Muscle layer of colon (tissue), 2 donors: ENCODE measurements around the gene SEPHS2.
"Not testable (repeated sequence)": the region's sequence is repeated elsewhere in the genome, so short reads cannot be mapped to it uniquely, and the experiment has no call there.

ENCODE experiments used
- H3K27ac ChIP-seq: one replicate; pipeline ENCODE4 v1.7.0; 2013; ENCODE audit warnings: low read depth, mild to moderate bottlenecking, low read length, moderate library complexity
- H3K27me3 ChIP-seq, 2 donors: one replicate each; pipeline ENCODE4 v1.7.0; 2013; ENCODE audit warnings: low read length in 2 of 2, mild to moderate bottlenecking in 2 of 2; ENCODE audit not compliant: insufficient read depth in 2 of 2, control insufficient read depth in 1 of 2
- H3K36me3 ChIP-seq: one replicate; pipeline ENCODE4 v1.7.0; 2013; ENCODE audit warnings: mild to moderate bottlenecking, low read length; ENCODE audit not compliant: insufficient read depth
- H3K4me1 ChIP-seq: one replicate; pipeline ENCODE4 v1.7.0; 2013; ENCODE audit warnings: mild to moderate bottlenecking, low read length; ENCODE audit not compliant: insufficient read depth
- H3K4me3 ChIP-seq, 2 donors: one replicate each; pipeline ENCODE4 v1.7.0; 2013; ENCODE audit warnings: low read length in 2 of 2, low read depth in 1 of 2, mild to moderate bottlenecking in 1 of 2, moderate library complexity in 1 of 2
- H3K9ac ChIP-seq: one replicate; pipeline ENCODE4 v1.7.0; 2013; ENCODE audit warnings: low read length
- H3K9me3 ChIP-seq: one replicate; pipeline ENCODE4 v1.7.0; 2013; ENCODE audit warnings: mild to moderate bottlenecking, low read length
- donor health status: abdominal sarcoma.
- donor health status: Adenocarcinoma of cecum.

SEPHS2 gene

DNA sequence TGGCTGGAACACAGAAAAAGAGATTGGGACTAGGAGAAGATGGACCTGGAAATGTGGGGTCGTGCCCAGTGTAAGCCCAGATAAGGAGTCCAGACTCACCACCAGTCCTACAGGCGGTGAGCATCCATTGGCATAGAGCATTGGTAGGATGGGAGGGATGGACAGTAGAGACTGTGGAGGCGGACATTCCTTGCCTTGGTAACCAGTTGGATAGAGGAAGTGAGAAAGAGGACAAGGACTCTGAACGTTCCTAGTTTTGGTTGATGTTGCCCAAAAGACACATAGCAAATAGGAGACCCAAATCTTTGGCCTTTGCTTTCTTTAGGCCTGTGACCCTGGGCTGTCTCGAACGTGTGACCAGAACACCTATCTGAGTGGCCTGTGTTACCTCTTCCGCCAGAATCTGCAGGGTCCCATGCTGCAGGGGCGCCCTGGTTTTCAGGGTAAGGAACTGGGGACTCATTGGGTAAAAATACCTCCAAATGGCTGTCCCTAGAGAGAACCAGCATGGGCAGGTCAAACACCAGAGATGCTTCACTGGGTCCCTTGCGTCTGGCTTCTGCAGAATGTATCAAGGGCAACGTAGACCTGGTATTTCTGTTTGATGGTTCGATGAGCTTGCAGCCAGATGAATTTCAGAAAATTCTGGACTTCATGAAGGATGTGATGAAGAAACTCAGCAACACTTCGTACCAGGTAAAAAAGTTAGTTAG is 33.2 kb upstream of the SEPHS2 start:
- peaks cover 0 to 10% of the 10 kb centered on the region in 2 donors for H3K27me3 ChIP-seq
- no peaks in the 10 kb centered on the region for H3K9me3 ChIP-seq
- H3K36me3 ChIP-seq: no peaks in the 10 kb centered on the region
- no peak overlapping the region for H3K4me3 ChIP-seq
- H3K27ac ChIP-seq: no peak overlapping the region
- H3K9ac ChIP-seq: no peak overlapping the region
- H3K4me1 ChIP-seq: no peaks in the 10 kb centered on the region

DNA sequence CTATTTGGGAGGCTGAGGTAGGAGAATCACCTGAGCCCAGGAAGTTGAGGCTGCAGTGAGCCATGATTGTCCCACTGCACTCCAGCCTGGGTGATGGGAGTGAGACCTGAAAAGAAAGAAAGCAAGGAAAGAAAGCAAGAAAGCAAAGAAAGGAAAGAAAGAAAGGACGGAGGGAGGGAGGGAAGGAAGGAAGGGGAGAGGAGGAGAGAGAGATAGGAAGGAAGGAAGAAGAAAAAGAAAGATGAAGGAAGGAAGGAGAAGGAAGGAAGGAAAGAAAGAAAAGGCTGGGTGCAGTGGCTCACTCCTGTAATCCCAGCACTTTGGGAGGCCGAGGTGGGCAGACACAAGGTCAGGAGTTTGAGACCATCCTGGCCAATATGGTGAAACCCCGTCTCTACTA is 32.1 kb upstream of the SEPHS2 start:
- H3K27ac ChIP-seq, H3K36me3 ChIP-seq, H3K4me3 ChIP-seq, H3K4me1 ChIP-seq, H3K9ac ChIP-seq, H3K9me3 ChIP-seq: not testable (repeated sequence)
- H3K27me3 ChIP-seq: peaks cover 0 to 12% of the 10 kb centered on the region in 2 donors

DNA sequence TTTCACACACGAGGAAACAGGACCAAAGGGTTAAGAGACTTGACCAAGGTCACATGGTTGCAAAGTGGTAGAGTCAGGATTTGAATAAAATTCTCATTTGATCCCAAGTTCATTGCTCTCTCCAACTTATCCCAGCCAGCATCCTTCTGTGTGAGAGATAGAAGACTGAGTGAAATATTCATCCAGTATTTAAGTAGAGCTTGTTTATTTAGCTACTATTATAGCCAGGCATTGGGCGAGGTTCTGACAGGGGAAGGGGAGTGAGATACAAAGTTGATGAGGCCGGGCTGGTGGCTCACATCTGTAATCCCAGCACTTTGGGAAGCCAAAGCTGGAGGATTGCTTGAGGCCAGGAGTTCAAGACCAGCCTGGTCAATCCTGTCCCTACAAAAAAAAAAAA is 31.3 kb upstream of the SEPHS2 start:
- Histone ChIP-seq H3K9me3 (no peaks in the 10 kb centered on the region), H3K27ac (no peak overlapping the region), H3K36me3 (no peaks in the 10 kb centered on the region), H3K27me3 (peaks cover 0 to 12% of the 10 kb centered on the region in 2 donors), H3K4me3 (no peak overlapping the region), H3K9ac (no peak overlapping the region), H3K4me1 (no peaks in the 10 kb centered on the region)

DNA sequence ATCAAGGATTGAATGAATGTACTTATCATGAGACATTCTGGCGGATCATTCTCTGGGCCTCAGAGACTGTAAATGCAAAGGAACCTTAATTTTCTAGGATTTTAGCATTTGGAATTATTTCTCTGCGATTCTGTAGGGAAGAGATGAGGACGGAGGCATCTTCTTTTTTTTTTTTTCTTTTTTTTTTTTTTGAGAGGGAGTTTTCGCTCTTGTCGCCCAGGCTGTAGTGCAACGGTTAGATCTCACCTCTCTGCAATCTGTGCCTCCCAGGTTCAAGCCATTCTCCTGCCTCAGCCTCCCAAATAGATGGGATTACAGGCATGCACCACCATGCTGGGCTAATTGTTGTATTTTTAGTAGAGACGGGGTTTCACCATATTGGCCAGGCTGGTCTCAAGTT is 29.0 kb upstream of the SEPHS2 start:
- Histone ChIP-seq H3K9me3 (no peaks in the 10 kb centered on the region), H3K4me1 (no peaks in the 10 kb centered on the region), H3K27me3 (peaks cover 0 to 12% of the 10 kb centered on the region in 2 donors), H3K27ac (no peak overlapping the region), H3K36me3 (no peaks in the 10 kb centered on the region), H3K4me3 (no peak overlapping the region), H3K9ac (no peak overlapping the region)

DNA sequence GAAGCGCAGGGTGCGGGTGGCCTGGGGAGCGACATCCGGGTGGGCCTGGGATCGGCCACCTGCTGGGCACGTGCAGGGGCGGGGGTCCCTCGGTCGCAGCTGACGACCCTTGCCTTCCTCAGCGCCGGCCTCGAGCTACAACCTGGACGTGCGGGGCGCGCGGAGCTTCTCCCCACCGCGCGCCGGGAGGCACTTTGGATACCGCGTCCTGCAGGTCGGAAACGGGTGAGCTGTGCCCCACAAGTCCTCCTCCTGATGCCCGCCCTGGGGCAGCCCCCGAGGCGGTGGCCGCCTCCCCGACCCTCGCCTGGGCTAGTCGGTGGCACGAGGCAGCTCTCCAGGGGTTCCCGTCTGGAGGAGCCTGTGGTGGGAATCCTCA is 28.4 kb upstream of the SEPHS2 start:
- no peak overlapping the region for H3K4me3 ChIP-seq
- no peaks in the 10 kb centered on the region for H3K36me3 ChIP-seq
- peaks cover 0 to 12% of the 10 kb centered on the region in 2 donors for H3K27me3 ChIP-seq
- H3K9me3 ChIP-seq: no peaks in the 10 kb centered on the region
- H3K9ac ChIP-seq: no peak overlapping the region
- H3K27ac ChIP-seq: no peak overlapping the region
- H3K4me1 ChIP-seq: no peaks in the 10 kb centered on the region

DNA sequence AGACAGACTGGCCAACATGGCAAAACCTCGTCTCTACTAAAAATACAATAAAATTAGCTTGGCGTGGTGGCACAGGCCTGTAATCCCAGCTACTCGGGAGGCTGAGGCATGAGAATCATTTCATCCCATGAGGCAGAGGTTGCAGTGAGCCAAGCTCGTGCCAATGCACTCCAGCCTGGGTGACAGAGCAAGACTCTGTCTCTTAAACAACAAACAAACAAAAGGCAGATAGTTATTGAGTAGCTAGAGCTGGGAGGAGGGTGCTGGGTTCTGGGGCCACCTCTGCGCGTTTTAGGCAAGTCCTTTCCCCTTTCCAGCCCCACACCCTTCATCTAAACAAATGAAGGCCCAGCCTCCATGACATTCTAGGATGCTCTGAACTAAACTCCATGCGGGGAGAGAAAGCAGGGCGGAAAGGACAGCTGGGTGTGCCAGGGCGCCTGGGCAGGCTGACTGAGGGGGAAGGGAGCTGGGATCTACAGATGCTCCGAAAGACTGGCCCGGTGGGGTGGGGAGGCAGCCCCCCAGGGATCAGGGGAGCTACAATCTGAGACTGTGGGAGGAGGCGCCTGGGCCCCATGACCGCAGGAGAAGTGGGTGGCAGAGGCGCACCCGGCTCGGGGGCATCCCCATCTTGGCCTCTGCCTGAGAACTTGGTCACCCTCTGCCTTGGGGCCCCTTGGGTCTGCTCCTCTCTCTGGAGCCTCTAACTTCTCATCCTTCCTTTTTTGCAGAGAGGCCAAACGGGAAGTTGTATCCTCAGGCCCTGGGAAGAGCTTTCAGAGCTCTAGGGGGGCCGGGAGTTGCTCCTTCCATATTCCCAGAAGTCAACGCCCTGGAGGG is 27.8 kb upstream of the SEPHS2 start:
- Histone ChIP-seq H3K27ac (no peak overlapping the region), H3K9ac (no peak overlapping the region), H3K36me3 (no peaks in the 10 kb centered on the region), H3K4me1 (no peaks in the 10 kb centered on the region), H3K4me3 (no peak overlapping the region), H3K9me3 (no peaks in the 10 kb centered on the region), H3K27me3 (peaks cover 0 to 12% of the 10 kb centered on the region in 2 donors)

DNA sequence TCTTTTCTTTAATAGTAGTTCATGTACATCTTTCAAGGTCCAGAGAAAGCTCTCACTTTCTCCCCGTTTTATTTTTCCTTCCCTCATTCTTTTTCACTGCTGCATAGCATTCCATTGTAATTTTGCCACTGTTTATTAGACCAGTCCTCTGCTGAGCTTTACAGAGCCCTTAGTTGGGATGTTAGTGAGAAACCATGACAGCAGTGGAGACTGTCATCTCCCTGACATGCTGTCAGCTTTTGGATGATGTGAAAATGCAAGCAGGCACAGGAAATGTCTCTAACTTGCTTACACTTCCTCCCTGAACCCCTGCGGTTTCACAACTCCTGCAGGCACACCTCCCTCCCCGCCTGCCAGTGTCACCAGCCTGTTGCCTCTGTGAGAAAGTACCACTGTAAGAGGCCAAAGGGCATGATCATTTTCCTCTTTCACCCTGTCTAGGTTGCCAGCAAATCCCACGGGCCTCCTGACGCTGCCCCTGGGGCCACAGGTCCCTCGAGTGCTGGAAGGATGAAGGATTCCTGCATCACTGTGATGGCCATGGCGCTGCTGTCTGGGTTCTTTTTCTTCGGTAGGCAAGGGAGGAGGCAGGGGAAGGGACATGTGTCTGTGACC is 26.8 kb upstream of the SEPHS2 start, which contains the start of gene ITGAL:
Gene ITGAL (plus strand): TSS at position 415 of the 615 bp plus-strand sequence. CDS start 96 bp downstream, at position 511.
- no peaks in the 10 kb centered on the region for H3K4me1 ChIP-seq
- H3K27me3 ChIP-seq: peaks cover 0 to 12% of the 10 kb centered on the region in 2 donors
- H3K9ac ChIP-seq: no peak within 1 kb of the TSS
- no peak within 1 kb of the TSS for H3K4me3 ChIP-seq
- H3K27ac ChIP-seq: no peak within 1 kb of the TSS
- no peaks in the 10 kb centered on the region for H3K36me3 ChIP-seq
- no peaks in the 10 kb centered on the region for H3K9me3 ChIP-seq

DNA sequence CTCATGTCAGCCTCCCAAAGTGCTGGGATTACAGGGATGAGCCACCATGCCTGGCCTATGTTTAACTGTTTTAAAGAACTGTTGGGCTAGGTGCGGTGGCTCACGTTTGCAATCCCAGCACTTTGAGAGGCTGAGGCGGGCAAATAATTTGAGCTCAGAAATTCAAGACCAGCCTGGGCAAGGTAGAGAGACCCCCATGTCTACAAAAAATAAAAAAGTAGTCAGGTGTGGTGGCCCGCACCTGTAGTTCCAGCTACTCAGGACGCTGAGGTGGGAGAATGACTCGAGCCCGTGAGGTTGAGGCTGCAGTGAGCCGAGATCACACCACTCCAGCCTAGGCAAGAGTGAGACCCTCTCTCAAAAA is 24.9 kb upstream of the SEPHS2 start:
- Histone ChIP-seq H3K9ac (no peak overlapping the region), H3K4me3 (no peak overlapping the region), H3K9me3 (no peaks in the 10 kb centered on the region), H3K27ac (no peak overlapping the region), H3K27me3 (peaks cover 0 to 12% of the 10 kb centered on the region in 2 donors), H3K36me3 (no peaks in the 10 kb centered on the region), H3K4me1 (no peaks in the 10 kb centered on the region)

DNA sequence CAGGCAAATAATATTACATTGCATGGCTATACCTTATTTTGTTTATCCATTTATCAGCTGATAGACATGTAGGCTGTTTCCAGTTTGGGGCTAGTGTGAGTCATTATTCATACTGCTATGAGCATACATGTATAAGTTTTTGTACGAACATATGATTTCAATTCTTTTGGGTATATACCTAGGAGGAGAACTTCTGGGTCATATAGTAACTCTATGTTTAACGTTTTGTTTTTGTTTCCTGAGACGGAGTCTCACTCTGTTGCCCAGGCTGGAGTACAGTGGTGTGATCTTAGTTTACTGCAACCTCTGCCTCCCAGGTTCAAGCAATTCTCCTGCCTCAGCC is 24.5 kb upstream of the SEPHS2 start:
- no peak overlapping the region for H3K27ac ChIP-seq
- no peaks in the 10 kb centered on the region for H3K36me3 ChIP-seq
- no peaks in the 10 kb centered on the region for H3K9me3 ChIP-seq
- H3K27me3 ChIP-seq: peaks cover 0 to 9% of the 10 kb centered on the region in 2 donors
- H3K9ac ChIP-seq: no peak overlapping the region
- no peak overlapping the region for H3K4me3 ChIP-seq
- no peaks in the 10 kb centered on the region for H3K4me1 ChIP-seq

DNA sequence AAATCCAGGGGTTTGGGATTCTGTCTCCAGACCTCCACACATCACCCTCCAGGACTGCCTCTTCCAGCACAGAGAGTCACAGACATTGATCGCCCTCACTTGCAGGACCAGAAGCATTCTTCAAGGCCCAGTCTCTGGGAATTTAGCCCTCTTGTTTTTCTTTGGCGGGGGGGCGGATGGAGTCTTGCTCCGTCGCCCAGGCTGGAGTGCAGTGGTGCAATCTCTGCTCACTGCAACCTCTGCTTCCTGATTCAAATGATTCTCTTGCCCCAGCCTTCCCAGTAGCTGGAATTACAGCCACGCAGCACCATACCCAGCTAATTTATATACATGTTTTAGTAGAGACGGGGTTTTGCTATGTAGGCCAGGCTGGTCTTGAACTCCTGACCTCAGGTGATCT is 18.4 kb upstream of the SEPHS2 start:
- Histone ChIP-seq H3K36me3 (no peaks in the 10 kb centered on the region), H3K27me3 (no peaks in the 10 kb centered on the region), H3K4me1 (no peaks in the 10 kb centered on the region), H3K9ac (no peak overlapping the region), H3K27ac (no peak overlapping the region), H3K4me3 (no peak overlapping the region), H3K9me3 (no peaks in the 10 kb centered on the region)

DNA sequence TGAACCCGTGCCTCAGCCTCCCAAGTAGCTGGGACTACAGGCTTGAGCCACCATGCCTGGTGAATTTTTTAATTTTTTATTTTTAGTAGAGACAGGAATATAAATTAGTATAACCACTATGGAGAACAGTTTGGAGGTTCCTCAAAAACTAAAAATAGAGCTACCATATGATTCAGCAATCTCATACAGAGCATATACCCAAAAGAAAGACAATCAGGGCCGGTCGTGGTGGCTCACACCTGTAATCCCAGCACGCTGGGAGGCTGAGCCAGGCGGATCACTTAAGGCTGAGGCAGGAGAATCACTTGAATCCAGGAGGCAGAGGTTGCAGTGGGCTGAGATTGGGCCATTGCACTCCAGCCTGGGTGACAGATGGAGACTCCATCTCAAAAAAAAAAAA is 15.8 kb upstream of the SEPHS2 start:
- H3K9me3 ChIP-seq, H3K9ac ChIP-seq, H3K4me1 ChIP-seq, H3K27me3 ChIP-seq, H3K4me3 ChIP-seq, H3K36me3 ChIP-seq, H3K27ac ChIP-seq: not testable (repeated sequence)
